Nephron (organoid): ENCODE data around the gene VSIR.
A peak's percentile ranks its signal among the peaks of the same experiment; 100 is the strongest.

ENCODE experiments used
- H3K27ac Mint-ChIP-seq, 3 experiments: 2 replicates each; pipeline ENCODE4 v1.8.0; 2020; ENCODE audit warnings: mixed read lengths in 3 of 3, mild to moderate bottlenecking in 2 of 3, moderate library complexity in 1 of 3
- H3K27me3 Mint-ChIP-seq: 2 replicates; pipeline ENCODE4 v1.8.0; 2021; ENCODE audit warnings: low read depth, mild to moderate bottlenecking, moderate library complexity, mixed read lengths
- H3K36me3 Mint-ChIP-seq: 2 replicates; pipeline ENCODE4 v1.8.0; 2020; ENCODE audit warnings: low read depth, mixed read lengths
- H3K4me1 Mint-ChIP-seq: 2 replicates; pipeline ENCODE4 v1.8.0; 2020; ENCODE audit warnings: mixed read lengths
- H3K4me3 Mint-ChIP-seq, 3 experiments: 2 replicates each; pipeline ENCODE4 v1.8.0; 2020; ENCODE audit warnings: mild to moderate bottlenecking in 3 of 3, mixed read lengths in 3 of 3, moderate library complexity in 2 of 3
- H3K9me3 Mint-ChIP-seq: 2 replicates; pipeline ENCODE4 v1.8.0; 2020; ENCODE audit warnings: mixed read lengths
- CTCF ChIP-seq, 3 experiments: fragments of 200-600 bp; sonication (generic); IDR thresholded peaks; one replicate each; pipeline ENCODE4 v1.5.0; 2021; ENCODE audit warnings: antibody characterized with exemption in 3 of 3; ENCODE audit not compliant: unreplicated experiment in 3 of 3

VSIR gene

GRCh38 chr10:71721313-71721712, 52.0 kb downstream of the VSIR start:
- no peak overlapping the region for H3K4me3 Mint-ChIP-seq
- TF ChIP-seq CTCF (IDR thresholded peaks at IDR 0.05; ENCODE audit: unreplicated experiment in 3 of 3) = no peak
- H3K36me3 Mint-ChIP-seq = no peaks in the 10 kb centered on the region
- peaks cover 24% of the 10 kb centered on the region for H3K27me3 Mint-ChIP-seq
- peak overlapping the region in 2 of 3 experiments; percentile 24 to 66 for H3K27ac Mint-ChIP-seq
- no peaks in the 10 kb centered on the region for H3K9me3 Mint-ChIP-seq
- H3K4me1 Mint-ChIP-seq = peaks cover 33% of the 10 kb centered on the region

GRCh38 chr10:71720288-71720687, 53.0 kb downstream of the VSIR start:
- Mint-ChIP-seq H3K27me3 (peaks cover 23% of the 10 kb centered on the region), H3K27ac (peak overlapping the region; percentile 49 to 89 (median 74)), H3K9me3 (no peaks in the 10 kb centered on the region), H3K4me1 (peaks cover 33% of the 10 kb centered on the region), H3K4me3 (peak overlapping the region in 2 of 3 experiments; percentile 30 to 48), H3K36me3 (no peaks in the 10 kb centered on the region)
- TF ChIP-seq CTCF (IDR thresholded peaks at IDR 0.05; ENCODE audit: unreplicated experiment in 3 of 3) = no peak

- Mint-ChIP-seq H3K9me3 (no peaks in the 10 kb centered on the region), H3K4me3 (peak within 1 kb of the TSS in 2 of 3 experiments; percentile 30 to 48), H3K36me3 (no peaks in the 10 kb centered on the region), H3K4me1 (peaks cover 33% of the 10 kb centered on the region), H3K27ac (peak within 1 kb of the TSS; percentile 49 to 93 (median 88)), H3K27me3 (peaks cover 24% of the 10 kb centered on the region)
- TF ChIP-seq CTCF (IDR thresholded peaks at IDR 0.05; ENCODE audit: unreplicated experiment in 3 of 3) = no peak
These were observed 53.7 kb downstream of the VSIR start, which contains the start of gene C10orf105 for GRCh38 chr10:71719464-71720201. Gene C10orf105, minus strand, starts transcription at chr10:71719778. Its CDS starts 3,441 bp downstream, at chr10:71716337.

- Mint-ChIP-seq H3K4me1 (peaks cover 38% of the 10 kb centered on the region), H3K4me3 (no peak overlapping the region), H3K9me3 (no peaks in the 10 kb centered on the region), H3K27ac (peak overlapping the region in 1 of 3 experiments; percentile 13), H3K36me3 (no peaks in the 10 kb centered on the region), H3K27me3 (peaks cover 27% of the 10 kb centered on the region)
- no peak for TF ChIP-seq CTCF (IDR thresholded peaks at IDR 0.05; ENCODE audit: unreplicated experiment in 3 of 3)
These were observed 54.3 kb downstream of the VSIR start for GRCh38 chr10:71719042-71719441.

- H3K4me1 Mint-ChIP-seq = peaks cover 46% of the 10 kb centered on the region
These were observed 55.1 kb downstream of the VSIR start for GRCh38 chr10:71718165-71718698.

More at GRCh38 chr10:71718165-71718698, 55.1 kb downstream of the VSIR start:
- TF ChIP-seq CTCF (IDR thresholded peaks at IDR 0.05; ENCODE audit: unreplicated experiment in 3 of 3) = no peak
- Mint-ChIP-seq H3K4me3 (no peak overlapping the region), H3K9me3 (no peaks in the 10 kb centered on the region), H3K27me3 (peaks cover 23% of the 10 kb centered on the region), H3K36me3 (no peaks in the 10 kb centered on the region), H3K27ac (peak overlapping the region; percentile 42 to 93 (median 88))
